LNCAP (cell line): Measurements from ENCODE around the gene UBTD2.

ENCODE experiments used
- TF ChIP-seq, protein P1 (sequence below): fragments of 450-650 bp; IDR thresholded peaks from 2 replicates; pipeline ENCODE4 v1.5.1; 2017; ENCODE audit warnings: mild to moderate bottlenecking

UBTD2 gene

DNA sequence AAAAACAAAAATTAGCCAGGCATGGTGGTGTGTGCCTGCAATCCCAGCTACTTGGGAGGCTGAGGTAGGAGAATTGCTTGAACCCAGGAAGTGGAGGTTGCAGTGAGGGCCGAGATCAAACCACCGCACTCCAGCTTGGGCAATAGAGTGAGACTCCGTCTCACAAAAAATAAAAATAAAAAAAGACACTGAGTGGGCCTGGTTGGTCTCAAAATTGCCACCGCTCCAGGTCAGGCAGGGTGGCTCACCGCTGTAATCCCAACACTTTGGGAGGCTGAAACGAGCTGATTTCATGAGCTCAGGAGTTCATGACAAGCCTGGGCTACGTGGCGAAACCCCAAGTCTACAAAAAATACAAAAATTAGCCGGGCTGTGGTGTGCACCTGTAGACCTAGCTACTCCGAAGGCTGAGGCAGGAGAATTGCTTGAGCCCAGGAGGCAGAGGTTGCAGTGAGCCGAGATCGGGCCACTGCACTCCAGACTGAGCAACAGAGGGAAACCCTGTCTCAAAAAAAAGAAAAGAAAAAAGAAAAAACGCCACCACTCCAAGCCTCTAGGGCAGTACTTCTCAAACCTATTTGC, 97.4 kb downstream of the UBTD2 start:
- TF ChIP-seq, protein P1, sequence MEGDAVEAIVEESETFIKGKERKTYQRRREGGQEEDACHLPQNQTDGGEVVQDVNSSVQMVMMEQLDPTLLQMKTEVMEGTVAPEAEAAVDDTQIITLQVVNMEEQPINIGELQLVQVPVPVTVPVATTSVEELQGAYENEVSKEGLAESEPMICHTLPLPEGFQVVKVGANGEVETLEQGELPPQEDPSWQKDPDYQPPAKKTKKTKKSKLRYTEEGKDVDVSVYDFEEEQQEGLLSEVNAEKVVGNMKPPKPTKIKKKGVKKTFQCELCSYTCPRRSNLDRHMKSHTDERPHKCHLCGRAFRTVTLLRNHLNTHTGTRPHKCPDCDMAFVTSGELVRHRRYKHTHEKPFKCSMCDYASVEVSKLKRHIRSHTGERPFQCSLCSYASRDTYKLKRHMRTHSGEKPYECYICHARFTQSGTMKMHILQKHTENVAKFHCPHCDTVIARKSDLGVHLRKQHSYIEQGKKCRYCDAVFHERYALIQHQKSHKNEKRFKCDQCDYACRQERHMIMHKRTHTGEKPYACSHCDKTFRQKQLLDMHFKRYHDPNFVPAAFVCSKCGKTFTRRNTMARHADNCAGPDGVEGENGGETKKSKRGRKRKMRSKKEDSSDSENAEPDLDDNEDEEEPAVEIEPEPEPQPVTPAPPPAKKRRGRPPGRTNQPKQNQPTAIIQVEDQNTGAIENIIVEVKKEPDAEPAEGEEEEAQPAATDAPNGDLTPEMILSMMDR = no peak

DNA sequence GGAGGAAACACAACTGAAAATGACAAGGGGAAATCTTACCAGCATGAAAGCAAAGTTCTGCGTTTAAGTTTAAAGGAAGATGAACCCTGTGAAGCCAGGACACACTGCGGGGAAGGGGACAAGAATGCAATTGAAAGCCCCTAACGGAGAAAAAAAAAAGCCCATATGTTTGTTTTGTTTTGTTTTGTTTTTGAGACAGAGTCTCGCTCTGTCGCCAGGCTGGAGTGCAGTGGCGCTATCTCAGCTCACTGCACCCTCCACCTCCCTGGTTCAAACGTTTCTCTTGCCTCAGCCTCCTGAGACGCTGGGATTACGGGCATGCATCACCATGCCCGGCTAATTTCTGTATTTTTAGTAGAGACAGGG, 98.5 kb downstream of the UBTD2 start:
- TF ChIP-seq, protein P1 = no peak

DNA sequence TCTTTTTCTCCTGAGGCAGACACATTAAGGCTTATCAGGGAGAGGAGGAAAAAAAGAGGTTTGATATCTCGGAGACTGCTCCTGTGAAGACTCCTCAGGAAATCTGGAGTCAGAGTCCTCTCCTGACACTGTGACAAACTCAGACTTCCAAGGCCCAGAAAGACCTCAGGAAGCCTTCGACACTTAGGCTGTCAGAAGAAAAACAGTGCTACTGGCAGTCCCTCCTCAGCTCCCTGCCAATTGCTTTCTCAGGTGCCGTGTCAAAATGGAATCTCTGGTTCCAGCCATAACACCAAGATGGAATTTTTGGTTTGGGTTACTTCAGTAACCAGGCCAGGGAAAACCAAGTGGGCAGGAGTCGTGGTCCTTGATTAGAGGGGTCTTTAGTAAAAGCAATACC, 99.7 kb downstream of the UBTD2 start:
- TF ChIP-seq, protein P1 = no peak

DNA sequence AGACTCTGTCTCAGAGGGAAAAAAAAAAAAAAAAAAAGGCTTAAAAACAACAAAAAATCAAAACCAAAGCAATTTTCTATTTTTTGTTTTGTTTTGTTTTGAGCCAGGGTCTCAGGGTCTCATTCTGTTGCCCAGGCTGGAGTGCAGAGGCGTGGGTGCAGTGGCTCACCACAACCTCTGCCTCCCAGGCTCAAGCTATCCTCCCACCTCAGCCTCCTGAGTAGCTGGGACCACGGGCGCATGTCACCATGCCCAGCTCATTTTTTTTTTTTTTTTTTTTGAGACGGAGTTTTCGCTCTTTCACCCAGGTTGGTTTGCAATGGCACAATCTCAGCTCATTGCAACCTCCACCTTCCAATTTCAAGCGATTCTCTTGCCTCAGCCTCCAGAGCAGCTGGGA, 101.3 kb downstream of the UBTD2 start:
- TF ChIP-seq, protein P1 = no peak

DNA sequence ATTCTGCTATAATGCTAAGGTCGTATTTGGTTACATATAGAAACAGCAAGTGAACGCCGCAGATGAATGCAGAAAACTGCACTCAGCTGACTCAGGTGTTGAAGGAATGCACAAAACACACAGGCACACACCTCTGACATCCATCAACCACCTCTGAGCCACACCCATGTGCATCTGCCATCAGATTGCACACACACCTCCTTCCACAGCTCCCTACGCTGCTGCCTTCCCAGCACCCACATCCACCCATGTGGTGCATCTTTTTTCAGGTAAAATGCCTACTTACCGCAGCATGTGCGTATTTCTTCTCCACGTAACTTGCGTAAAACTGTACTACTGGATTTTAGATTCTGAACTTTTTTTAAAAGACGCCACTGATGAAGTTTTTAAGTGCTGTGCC, 102.6 kb downstream of the UBTD2 start:
- TF ChIP-seq, protein P1 = no peak

DNA sequence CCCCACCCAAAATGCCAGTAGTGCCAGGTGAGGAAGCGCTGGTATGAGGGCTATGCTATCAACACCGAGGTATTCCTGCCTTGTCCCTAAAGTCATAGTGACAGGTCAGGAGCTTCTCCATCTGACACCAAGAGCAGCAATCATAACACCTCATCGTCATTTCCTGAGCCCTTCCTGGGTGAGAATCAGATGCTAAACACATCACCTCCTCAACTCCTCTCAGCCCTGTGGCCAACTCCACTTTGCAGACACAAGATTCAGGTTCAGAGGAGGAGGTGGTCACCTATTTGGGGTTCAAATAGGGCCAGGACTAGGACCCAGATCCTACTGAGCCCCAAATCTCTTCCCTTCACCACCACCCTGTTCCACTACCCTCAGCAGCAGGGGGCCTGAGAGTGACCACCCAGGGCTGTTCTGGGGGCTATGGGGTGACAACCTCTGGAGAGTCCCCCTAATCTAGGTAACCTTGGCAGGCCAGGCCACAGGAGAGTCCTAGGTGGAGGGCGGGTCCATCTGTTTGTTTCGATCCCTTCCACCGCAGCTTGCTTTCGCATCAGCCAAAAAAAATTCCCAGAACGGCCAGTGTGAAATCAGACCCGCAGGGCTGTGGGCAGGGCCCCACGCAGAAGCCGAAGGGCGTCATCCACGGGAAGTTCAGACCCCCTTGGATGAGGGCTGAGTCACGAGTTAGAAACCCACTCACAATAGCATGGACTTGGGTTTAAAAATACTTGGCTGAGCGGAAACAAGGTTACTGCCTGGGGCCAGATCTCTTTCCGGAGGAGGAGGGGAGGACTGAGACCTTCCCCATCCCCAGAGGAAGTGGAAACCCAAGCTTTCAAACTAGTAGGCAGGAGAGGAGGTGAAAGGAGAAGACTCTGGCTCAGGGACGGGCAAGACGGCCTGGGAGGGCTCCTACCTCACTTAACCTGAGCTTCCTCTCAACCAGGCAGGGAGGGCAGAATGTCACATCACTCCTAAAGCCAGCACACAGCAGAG, 104.3 kb downstream of the UBTD2 start:
- TF ChIP-seq, protein P1 = no peak

DNA sequence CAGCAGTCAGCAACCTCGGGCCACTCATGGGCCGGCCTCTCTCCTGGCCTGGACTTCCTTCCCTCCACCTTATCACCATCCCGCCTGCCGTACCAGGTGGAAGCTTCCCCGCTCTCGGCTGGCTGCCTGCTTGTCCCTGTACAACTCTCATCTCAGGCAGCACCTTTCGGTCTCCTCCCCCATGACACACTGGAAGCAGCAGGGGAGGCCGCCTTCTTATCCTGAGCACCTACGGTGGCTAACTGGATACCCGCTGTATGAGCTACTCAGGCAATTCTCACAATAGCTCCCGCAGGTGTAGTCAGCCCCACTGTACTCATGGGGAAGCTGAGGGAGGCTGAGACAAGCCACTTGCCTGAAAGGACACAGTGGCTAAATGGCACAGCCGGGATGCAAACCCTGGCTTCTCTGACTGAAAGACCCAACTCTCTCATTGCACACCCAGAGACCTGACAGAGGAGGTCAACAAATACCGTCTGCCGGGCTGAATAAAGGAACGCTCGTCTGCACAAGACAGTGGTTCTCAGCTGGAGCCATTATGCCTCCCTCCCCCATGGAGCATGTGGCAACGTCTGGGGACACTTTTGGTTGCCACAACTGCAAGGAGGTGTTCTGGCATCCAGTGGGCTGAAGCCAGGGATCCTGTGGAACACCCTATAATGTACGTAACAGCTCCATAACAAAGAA, 105.1 kb downstream of the UBTD2 start:
- TF ChIP-seq, protein P1 = no peak
